ENCODE data around the gene HCRTR1. TPM values are rescaled to one million over a fixed set of nuclear protein-coding genes. Genes with fewer than 3 reads are reported as not detected.

The HCRTR1 gene
- total RNA-seq: not detected

DNA sequence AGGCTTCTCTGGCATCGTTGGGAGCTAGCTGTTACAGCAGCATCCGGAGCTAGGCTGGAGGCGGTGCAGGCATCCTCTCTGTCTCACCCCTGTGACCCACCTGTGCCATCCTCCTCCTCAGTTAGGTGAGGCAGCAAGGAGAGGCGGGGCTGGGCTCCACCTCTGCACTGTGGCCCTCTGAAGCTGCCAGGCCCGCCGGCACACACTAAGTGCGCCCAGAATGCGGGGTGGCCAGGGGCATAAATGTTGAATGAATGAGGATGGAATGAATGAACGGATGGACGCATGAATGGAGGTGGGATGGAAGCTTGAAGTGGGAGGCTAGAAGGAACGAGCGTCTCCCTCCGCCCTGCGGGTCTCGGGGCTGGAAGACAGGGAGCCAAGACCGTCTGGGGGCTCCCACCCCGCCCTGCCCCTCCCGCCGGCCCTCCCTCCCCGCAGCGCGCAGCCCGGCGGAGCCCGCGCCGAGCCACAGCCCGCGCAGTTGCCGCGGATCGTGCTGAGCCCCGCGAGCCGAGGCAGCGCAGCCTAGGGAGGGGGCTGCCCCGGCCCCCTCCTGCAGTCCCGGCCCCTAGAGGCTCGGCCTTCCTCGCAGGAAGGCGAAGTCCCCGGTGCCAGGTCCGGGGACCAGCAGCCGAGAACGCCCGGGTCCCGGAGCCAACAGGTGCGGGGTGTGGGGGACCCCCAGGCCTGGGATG, at the start of gene HCRTR1:
TSS of gene HCRTR1 (plus strand) at position 472 of the 698 bp plus-strand sequence. CDS start 1,504 bp downstream, outside the sequence.
- no peak within 1 kb of the TSS for H3K27ac Mint-ChIP-seq
- no peaks in the 10 kb centered on the region for H3K9me3 Mint-ChIP-seq
- no peak for DNase-seq (ENCODE audit: low spot score in 2 of 2)
- ATAC-seq: peak in 1 of 2 donors; percentile 3
- H3K36me3 Mint-ChIP-seq: no peaks in the 10 kb centered on the region

DNA sequence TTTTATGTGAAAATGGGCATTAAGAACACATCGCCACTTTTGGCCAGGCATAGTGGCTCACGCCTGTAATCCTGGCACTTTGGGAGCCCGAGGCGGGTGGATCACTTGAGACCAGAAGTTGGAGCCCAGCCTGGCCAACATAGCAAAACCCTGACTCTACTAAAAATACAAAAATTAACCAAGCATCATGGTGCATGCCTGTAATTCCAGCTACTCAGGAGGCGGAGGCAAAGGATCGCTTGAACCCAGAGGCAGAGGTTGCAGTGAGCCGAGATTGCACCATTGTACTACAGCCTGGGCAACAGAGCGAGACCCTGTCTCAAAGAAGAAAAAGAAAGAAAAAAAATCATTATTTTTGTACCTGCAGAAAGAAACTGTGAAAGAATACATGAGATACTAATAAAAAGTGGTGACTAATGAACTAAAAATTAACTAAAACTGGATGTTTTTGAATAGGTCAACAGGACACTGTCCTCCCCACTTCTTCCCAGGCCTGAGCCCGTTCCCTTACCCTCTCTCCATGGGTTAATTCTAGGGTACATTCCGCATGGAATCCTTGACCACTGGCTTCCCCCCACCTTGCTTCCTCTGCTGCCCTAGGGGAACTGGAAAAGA, 49.4 kb upstream of the HCRTR1 start:
- H3K27ac Mint-ChIP-seq: no peak overlapping the region
- ATAC-seq: no peak
- peak in 1 of 2 donors; percentile 9 for DNase-seq (ENCODE audit: low spot score in 2 of 2)
- H3K36me3 Mint-ChIP-seq: no peaks in the 10 kb centered on the region
- H3K9me3 Mint-ChIP-seq: no peaks in the 10 kb centered on the region

DNA sequence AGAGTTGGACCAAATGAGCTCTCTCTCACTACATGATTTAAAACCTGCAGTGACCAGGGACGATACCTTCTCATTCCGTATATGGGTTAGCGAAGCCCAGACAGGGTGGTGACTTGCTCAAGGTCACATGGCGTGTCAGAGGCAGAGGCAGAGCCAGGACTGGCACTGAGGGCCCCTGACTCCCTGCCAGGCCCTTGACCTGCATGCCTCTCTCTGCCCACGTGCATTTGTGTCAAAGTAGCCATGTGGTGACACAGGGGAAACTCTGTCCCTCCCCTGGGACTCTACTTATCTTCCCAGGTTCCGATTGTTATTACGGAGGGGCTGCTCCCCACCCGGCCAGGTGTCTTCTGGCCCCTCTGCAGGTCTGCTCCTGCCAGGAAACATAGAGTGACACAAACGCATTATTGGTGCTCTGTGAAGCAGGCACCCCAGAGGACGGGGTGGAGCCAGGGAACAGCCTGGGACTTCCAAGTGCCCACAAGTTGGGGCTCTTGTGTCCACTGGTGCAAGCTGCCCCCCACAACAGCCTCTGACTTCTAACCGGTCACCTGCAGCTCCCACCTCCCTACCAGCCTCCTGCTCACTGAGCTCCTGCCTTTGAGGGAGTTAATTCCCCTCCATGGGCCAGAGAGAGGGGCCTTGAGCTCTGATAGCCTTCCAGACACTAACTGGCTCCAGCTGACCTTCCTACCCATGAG, 48.4 kb upstream of the HCRTR1 start:
- H3K9me3 Mint-ChIP-seq: no peaks in the 10 kb centered on the region
- DNase-seq (ENCODE audit: low spot score in 2 of 2) (peak in 1 of 2 donors; percentile 39), ATAC-seq (no peak)
- H3K27ac Mint-ChIP-seq: no peak overlapping the region
- no peaks in the 10 kb centered on the region for H3K36me3 Mint-ChIP-seq

DNA sequence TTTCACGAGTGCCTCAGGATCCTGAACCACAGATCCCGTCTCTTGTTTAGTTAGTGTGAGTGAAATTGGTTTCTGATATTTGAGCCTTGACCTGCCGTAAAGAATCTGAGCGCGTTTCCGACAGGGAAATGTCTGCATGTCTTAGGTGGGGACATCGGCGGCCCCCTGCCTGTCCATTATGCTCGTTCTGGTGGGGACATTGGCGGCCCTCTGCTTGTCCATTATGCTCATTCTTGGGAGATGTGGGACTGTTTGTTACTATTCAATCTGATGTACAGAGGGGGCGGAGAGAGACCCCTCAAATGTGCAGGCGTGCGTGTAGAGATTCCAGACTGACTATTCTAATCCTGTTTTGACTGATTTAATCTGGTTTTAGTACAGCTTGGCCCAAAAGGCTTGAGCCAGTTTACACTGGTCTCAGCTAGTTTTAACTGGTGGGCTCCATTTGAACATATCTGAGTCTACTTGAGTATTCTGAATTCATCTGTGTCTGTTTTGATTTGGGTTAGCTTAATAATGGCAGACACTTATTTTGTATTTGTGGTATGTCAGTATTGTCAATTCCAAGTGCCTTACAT, 47.8 kb upstream of the HCRTR1 start:
- Mint-ChIP-seq H3K27ac (no peak overlapping the region), H3K36me3 (no peaks in the 10 kb centered on the region), H3K9me3 (no peaks in the 10 kb centered on the region)
- ATAC-seq (no peak), DNase-seq (ENCODE audit: low spot score in 2 of 2) (peak in 1 of 2 donors; percentile 41)

DNA sequence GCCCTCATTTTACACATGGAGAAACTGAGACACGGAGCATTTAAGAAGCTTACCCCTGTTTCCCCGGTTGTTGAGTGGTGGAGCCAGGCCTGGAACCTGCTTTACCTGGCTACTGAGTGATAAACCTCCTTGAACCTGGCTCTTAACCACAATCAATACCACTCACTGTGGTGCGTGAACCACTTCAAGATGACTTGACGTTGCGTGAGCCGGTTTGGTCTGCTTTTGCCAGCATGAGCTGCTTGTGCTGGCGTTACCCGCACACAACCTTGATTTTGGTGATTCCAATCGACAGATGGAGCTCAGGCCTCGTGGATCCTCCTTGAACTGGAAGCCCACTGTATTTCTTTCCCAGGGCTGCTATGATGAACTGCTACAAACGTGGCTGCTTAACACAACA, 47.3 kb upstream of the HCRTR1 start:
- DNase-seq (ENCODE audit: low spot score in 2 of 2) (peak in 1 of 2 donors; percentile 16), ATAC-seq (no peak)
- H3K36me3 Mint-ChIP-seq: no peaks in the 10 kb centered on the region
- H3K27ac Mint-ChIP-seq: no peak overlapping the region
- no peaks in the 10 kb centered on the region for H3K9me3 Mint-ChIP-seq

DNA sequence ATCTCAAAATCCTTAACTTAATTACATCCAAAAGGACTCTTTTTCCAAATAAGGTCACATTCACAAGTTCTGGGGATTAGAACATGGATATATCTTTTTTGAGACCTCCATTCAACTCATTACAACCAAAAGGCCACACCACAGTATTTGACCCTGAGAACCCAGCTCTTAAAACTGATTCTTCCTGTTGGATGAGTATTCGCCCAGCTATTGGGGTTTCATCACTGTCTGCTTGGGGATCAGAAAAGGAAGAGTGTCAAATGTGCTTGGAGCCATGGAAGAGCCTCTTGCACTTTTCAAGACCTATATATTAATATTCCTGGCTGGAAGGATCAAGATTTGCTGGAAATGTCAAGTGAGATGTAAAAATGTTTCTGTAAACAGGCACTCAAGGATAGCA, 46.6 kb upstream of the HCRTR1 start:
- Mint-ChIP-seq H3K36me3 (no peaks in the 10 kb centered on the region), H3K9me3 (no peaks in the 10 kb centered on the region), H3K27ac (no peak overlapping the region)
- ATAC-seq: no peak
- no peak for DNase-seq (ENCODE audit: low spot score in 2 of 2)

DNA sequence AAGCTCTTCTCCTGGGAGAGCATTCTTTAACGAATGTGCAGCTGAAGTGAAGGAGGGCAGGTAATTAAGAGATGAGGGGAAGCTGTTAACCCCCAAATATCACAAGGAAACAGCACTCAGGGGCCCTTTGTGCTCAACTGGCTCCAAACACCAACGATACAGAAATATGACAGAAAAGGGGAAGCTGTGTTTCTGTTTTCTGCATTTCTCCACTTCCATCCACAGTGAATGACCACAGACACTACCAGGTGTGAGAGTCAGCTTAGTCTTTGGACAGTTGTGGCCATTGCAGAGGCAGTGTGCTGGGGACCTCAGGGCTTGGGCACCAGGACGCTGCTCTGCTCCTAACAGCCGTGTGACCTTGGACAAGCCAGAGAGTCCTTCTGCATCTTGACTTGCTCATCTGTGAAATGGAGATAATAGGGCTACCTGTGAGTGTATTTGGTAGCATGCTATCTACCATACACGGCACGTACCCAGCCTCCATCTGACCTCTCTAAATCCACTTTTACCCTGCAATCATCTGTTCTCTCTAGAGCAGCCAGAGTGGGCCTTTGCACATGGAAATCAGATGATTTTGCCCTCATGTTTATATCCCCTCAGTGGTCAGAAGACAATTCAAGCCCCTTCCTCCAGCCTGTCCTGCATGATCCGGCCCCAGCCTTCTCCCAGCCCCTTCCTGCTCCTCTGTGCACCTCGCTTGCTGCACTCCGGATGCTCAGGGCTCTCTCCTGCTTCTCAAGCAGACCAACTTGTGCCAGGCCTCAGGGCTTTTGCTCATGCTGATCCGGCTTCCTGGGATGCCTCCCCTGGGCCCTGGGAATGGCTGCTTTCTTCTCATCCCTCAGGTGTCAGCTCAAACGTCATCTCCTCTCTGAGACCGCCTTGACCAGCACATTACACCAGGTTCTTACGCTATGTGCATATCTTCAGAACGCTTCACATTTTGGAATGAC, 45.9 kb upstream of the HCRTR1 start:
- H3K27ac Mint-ChIP-seq: no peak overlapping the region
- no peak for ATAC-seq
- H3K9me3 Mint-ChIP-seq: no peaks in the 10 kb centered on the region
- no peaks in the 10 kb centered on the region for H3K36me3 Mint-ChIP-seq
- peak in 1 of 2 donors; percentile 35 for DNase-seq (ENCODE audit: low spot score in 2 of 2)

DNA sequence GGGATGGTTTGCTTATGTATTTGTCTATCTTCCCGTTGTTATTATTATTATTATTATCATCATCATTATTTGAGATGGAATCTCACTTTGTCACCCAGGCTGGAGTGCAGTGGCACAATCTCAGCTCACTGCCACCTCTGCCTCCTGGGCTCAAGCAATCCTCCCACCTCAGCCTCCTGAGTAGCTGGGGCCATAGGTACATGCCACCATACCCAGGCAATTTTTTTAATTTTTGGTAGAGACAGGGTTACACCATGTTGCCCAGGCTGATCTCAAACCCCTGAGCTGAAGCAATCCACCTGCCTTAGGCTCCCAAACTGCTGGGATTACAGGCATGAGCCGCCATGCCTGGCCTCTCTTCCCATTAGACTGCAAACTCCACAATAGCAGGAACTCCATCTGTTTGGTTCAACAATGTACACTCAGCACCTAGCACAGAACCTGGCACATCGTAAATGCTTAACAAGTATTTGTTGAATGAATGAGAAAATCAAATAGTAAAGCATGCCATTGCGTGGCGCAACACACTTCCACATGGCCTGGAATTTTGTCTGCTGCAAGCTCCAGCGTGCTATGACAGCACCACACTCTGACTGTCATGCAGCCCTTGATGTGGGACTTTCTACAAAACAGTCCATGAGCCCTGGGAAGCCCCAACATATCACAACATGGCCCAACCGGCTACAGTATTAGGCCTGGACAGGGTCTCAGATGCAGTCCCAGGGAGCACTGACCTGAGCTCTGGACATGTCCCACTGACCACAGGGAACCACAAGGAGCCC, 45.0 kb upstream of the HCRTR1 start:
- no peaks in the 10 kb centered on the region for H3K9me3 Mint-ChIP-seq
- peak in 1 of 2 donors; percentile 9 for DNase-seq (ENCODE audit: low spot score in 2 of 2)
- H3K36me3 Mint-ChIP-seq: no peaks in the 10 kb centered on the region
- ATAC-seq: no peak
- H3K27ac Mint-ChIP-seq: no peak overlapping the region

DNA sequence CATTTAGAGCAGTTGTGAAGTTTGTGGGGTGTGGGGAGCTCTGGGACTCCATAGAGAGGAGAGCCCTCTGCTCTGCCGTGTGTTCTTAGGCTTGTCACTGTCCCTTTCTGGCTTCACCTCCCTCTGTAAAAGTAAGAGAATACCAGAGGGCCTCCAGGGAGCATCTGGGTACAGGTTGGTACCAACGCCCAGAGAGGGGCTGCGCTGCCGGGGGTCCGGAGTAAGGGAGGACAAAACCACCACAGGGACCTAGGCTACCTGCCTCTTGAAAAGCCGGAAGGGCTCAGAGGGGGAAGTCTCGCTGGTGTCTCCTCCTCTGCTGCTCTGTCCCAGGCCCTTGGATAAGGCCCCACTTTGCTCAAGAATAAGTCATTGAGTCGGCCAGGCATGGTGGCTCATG, 44.2 kb upstream of the HCRTR1 start:
- Mint-ChIP-seq H3K27ac (no peak overlapping the region), H3K36me3 (no peaks in the 10 kb centered on the region), H3K9me3 (no peaks in the 10 kb centered on the region)
- ATAC-seq (no peak), DNase-seq (ENCODE audit: low spot score in 2 of 2) (no peak)

DNA sequence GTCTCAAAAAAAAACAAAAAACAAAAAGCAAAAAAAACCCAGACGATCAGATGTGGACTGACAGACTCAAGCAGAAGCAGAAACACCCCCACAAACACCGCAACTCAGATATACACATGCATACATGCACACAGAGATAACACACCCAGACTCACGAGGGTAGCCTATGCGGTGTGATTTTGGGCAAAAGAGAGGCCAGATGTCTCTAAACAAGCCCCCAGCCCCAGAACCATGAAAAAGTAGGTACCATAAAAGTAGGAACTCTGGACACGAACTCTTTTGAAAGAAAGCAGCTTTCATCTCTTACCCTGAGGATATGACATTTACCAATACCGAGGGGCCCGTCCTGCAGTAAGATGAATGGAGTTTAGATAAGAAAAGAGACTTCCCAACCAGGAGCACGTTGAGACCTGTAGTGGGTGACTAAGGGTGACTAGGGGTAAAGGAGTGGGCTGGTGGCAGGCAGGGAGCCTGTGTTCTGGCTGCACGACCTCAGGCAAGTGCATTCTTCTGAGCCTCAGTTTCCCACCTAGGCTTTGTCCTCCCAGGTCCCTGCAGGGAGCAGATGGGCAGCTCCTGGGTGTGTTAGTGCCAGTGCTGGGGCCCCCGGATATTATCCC, 42.6 kb upstream of the HCRTR1 start:
- no peaks in the 10 kb centered on the region for H3K9me3 Mint-ChIP-seq
- DNase-seq (ENCODE audit: low spot score in 2 of 2): peak in 1 of 2 donors; percentile 0

DNA sequence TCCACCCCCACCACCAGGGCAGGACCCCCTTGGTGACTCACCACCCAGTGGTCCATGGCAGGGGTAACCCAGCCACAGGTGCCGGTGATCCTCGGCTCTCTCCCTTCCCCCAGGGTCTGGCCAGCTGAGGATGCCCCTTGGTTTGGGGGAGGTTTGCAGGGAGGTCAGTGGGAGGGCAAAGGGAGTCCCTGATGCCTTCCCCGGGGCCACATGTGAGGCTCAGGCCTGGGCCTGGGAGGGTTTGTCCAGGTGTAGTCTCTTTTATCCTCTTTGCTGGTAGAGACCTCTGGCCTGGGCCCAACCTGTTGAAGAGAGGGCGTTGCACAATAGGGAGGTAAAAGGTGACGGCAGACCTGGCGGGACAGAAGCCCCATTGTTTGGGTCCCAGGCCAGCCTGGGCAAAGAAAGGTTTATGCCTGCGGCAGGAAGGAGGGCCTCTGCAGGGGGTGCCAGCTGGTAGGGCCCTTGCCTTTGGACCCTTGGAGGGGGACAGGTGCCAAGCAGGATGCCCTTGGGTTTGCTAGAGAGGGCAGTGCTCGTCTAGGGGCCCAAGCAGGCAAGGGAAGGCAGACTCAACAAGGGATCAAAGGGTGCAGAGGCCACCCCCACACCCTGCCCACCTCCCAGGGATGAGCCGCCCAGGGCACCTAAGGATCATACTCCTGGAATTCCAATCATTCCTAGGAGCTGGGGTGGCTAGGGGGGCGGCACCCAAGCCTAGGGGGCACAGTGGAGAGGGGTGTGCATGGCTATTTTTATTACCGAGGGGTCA, 41.9 kb upstream of the HCRTR1 start:
- DNase-seq (ENCODE audit: low spot score in 2 of 2) (peak in 1 of 2 donors; percentile 47), ATAC-seq (no peak)
- Mint-ChIP-seq H3K36me3 (no peaks in the 10 kb centered on the region), H3K27ac (no peak overlapping the region), H3K9me3 (no peaks in the 10 kb centered on the region)

More for the DNA sequence above, 42.6 kb upstream of the HCRTR1 start:
- no peak for ATAC-seq
- Mint-ChIP-seq H3K27ac (no peak overlapping the region), H3K36me3 (no peaks in the 10 kb centered on the region)

DNA sequence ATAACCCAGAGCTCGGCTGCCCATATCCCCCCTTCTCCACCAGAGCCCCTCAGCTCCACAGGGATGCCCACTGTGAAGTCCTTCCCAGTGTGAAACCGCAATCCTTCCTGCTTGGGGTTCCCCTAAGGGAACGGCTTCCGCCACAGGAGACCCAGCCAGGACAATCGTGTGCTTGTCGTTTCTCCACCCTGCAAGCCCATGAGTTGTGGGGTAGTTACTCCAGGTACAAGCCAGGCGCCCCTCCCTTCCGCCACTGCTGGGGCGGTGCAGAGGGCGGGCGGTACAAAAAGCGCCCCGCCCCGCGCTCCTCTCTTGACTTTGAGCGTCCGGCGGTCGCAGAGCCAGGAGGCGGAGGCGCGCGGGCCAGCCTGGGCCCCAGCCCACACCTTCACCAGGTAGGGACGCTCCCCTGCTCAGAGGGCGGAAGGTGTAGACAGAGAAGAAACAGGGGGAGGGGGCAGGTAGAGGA, 41.3 kb upstream of the HCRTR1 start, which contains the start of gene TINAGL1:
TSS of gene TINAGL1 (plus strand) at position 315 of the 469 bp plus-strand sequence. CDS start 634 bp downstream, outside the sequence.
- H3K27ac Mint-ChIP-seq: no peak within 1 kb of the TSS
- no peaks in the 10 kb centered on the region for H3K9me3 Mint-ChIP-seq
- no peaks in the 10 kb centered on the region for H3K36me3 Mint-ChIP-seq
- DNase-seq (ENCODE audit: low spot score in 2 of 2): no peak
- ATAC-seq: peak in 1 of 2 donors; percentile 48

DNA sequence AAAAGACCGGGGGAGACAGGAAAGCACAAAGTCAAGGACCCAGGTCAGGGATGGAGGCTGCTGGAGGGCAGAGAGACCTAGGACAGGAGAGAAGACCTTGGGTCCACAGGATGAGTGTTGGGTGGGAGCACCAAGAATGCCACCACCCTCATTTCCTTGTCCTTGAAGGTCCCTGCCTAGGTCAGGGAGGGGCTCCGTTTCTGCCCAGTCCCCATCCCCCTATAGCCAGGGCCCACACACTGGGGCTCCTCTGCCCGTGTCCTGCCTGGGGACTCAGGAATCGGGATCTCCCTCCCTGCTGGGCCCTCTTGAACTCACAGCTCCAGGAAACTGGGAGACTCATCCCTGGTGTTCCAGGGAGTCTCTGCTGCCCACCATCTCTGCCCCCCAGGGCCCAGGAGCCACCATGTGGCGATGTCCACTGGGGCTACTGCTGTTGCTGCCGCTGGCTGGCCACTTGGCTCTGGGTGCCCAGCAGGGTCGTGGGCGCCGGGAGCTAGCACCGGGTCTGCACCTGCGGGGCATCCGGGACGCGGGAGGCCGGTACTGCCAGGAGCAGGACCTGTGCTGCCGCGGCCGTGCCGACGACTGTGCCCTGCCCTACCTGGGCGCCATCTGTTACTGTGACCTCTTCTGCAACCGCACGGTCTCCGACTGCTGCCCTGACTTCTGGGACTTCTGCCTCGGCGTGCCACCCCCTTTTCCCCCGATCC, 40.6 kb upstream of the HCRTR1 start:
- Mint-ChIP-seq H3K36me3 (no peaks in the 10 kb centered on the region), H3K27ac (no peak overlapping the region), H3K9me3 (no peaks in the 10 kb centered on the region)
- ATAC-seq (no peak), DNase-seq (ENCODE audit: low spot score in 2 of 2) (peak in 1 of 2 donors; percentile 49)
